Measurements from ENCODE around the gene IFITM1. TPM values are rescaled to one million over a fixed set of nuclear protein-coding genes. Genes with fewer than 3 reads are reported as not detected.

The IFITM1 gene
- total and polyA plus RNA-seq, 9 of the 15 experiments (the other 6 are each of a cell fraction or from before 2014, with no cell fraction given) = 691 to 5,579 (median 974) TPM

GRCh38 chr11:350723-351255 is 36.9 kb downstream of the IFITM1 start (continued):
- TF ChIP-seq ZNF324 (CRISPR knock-in tag; IDR thresholded peaks at IDR 0.05) (peak; percentile 5; the same call in 1 of the 2 replicates), MNT (conservative IDR thresholded peaks at IDR 0.05) (peak; percentile 56 to 61; a peak in 3 of 4 replicates), SMARCA4 (IDR thresholded peaks at IDR 0.05) (peak; percentile 60; the same call in 1 of the 2 replicates), CCNT2 (IDR thresholded peaks at IDR 0.05; ENCODE audit: borderline replicate concordance, extremely low read depth, insufficient read length, low read depth, low read length) (no peak), RFX1 (IDR thresholded peaks at IDR 0.05) (peak; percentile 35), SMARCB1 (IDR thresholded peaks at IDR 0.05; ENCODE audit: insufficient read length, low read depth) (no peak), HIVEP1 (CRISPR knock-in tag; IDR thresholded peaks at IDR 0.05) (peak; percentile 55; the same call in 1 of the 2 replicates), MED1 (CRISPR knock-in tag; IDR thresholded peaks at IDR 0.05; ENCODE audit: borderline replicate concordance) (no peak), RAD21 (CRISPR knock-in tag; conservative IDR thresholded peaks at IDR 0.05 in 1 of 2, IDR thresholded peaks at IDR 0.05 in 1 of 2) (0 out of 4 replicates have a peak, but pooled peaks of 1 of the 2 experiments have one; percentile 8), L3MBTL2 (IDR thresholded peaks at IDR 0.05) (peak; percentile 95), ARID1B (IDR thresholded peaks at IDR 0.05) (peak; percentile 49), POLR2A (conservative IDR thresholded peaks at IDR 0.05) (peak; percentile 57), FOXK1 (CRISPR knock-in tag; IDR thresholded peaks at IDR 0.05; ENCODE audit: borderline replicate concordance) (0 out of 2 replicates have a peak, but pooled peaks have one; percentile 40), ELF2 (CRISPR knock-in tag; IDR thresholded peaks at IDR 0.05) (0 out of 2 replicates have a peak, but pooled peaks have one; percentile 45), NR0B1 (IDR thresholded peaks at IDR 0.05; ENCODE audit: partially characterized antibody) (no peak), RBFOX2 (IDR thresholded peaks at IDR 0.05; ENCODE audit: low read depth, low read length) (peak; percentile 48; the same call in 1 of the 2 replicates), CTBP1 (IDR thresholded peaks at IDR 0.05; ENCODE audit: borderline replicate concordance) (peak; percentile 55; the same call in 1 of the 2 replicates), CEBPG (CRISPR knock-in tag; IDR thresholded peaks at IDR 0.05) (no peak), CEBPG (tag; conservative IDR thresholded peaks at IDR 0.05 in 1 of 2, IDR thresholded peaks at IDR 0.05 in 1 of 2) (no peak), SUPT5H (IDR thresholded peaks at IDR 0.05) (peak; percentile 46; the same call in 1 of the 2 replicates), KLF6 (CRISPR knock-in tag; IDR thresholded peaks at IDR 0.05; ENCODE audit: borderline replicate concordance) (peak; percentile 47; the same call in 1 of the 2 replicates), FOXM1 (IDR thresholded peaks at IDR 0.05; ENCODE audit: low read depth) (no peak), FOXM1 (CRISPR knock-in tag; IDR thresholded peaks at IDR 0.05; ENCODE audit: low read depth) (no peak), ARID3A (IDR thresholded peaks at IDR 0.05; ENCODE audit: borderline replicate concordance, low read depth, low read length) (no peak), ZEB2 (IDR thresholded peaks at IDR 0.05) (no peak)

Measured in K562 (cell line).